ENCODE results near the gene RIN3.

Gene RIN3

DNA sequence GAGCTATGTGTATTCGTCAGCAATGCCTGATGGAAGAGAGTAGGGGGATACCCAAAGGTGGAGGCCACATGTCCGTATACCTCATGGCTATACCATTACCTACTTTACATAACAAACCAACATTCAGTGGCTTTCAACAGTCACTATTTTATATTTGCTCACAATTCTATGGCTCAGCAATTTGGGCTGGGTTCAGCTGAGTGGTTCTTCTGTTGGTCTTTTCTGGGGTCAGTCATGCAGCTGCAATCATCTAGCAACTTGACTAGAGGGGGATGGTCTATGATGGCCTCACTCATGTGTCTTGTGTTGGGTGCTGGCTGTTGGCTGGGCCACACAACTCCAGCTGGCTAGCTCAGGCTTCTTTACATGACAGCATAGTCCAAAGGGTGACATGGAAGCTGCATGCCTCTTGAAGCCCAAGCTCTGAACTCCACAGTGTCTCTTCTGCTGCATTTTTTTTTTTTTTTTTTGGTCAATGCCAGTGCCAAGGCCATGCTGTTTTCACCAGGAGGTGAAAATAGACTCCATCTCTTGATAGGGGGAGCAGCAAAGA is 53.7 kb downstream of the RIN3 start:
- Histone ChIP-seq H3K4me1 (ENCODE audit: control insufficient read depth, insufficient read depth, low read length) (no peaks in the 10 kb centered on the region), H3K4me3 (ENCODE audit: low read length) (no peak overlapping the region), H3K9me3 (ENCODE audit: control insufficient read depth, low read length) (no peaks in the 10 kb centered on the region), H3K36me3 (ENCODE audit: control insufficient read depth, insufficient read depth, low read length) (no peaks in the 10 kb centered on the region), H3K27me3 (ENCODE audit: control insufficient read depth, insufficient read depth, low read length) (no peaks in the 10 kb centered on the region), H3K9ac (ENCODE audit: low read length) (no peak overlapping the region)

DNA sequence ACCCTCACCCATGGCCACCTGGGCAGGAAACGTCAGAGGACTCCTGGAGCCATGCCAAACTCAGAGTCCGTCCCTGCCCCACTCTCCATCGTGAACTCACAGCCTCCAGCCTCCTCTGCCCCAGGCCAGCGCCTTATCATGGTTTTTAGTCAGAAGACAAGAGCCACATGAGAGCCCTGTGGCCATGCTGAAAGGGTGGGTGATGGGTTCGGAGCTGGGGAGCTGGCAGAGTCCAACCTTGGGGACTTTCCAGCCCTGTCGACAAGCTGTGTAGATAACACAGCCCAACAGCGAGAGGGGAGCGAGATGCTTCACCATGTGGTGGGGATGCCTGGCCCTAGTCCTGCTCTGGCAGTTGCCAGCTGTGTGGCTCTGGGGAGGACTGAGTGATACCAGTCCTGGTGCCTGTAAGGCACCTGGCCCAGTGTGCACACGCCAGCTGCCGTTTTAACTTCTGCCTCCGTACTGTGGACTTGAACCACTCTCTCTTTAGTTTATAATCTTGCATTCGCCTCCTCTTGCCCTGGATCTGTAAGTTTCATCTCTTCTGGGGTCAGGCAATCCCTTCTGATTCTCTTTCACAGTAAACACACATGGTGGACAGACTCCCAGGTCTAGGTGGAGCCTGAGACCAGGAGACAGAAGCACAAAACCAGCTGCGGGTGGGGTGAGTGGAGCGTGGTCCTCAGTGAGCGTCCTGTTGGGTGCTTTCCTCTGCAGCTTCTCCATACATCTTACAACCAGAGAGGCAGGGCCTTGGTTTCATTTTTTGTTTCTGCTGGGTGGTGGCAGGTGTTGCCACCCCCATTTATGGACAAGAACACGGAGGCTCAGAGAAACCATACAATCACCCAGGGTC is 55.3 kb downstream of the RIN3 start:
- Histone ChIP-seq H3K4me3 (ENCODE audit: low read length) (no peak overlapping the region), H3K4me1 (ENCODE audit: control insufficient read depth, insufficient read depth, low read length) (no peaks in the 10 kb centered on the region), H3K9me3 (ENCODE audit: control insufficient read depth, low read length) (no peaks in the 10 kb centered on the region), H3K36me3 (ENCODE audit: control insufficient read depth, insufficient read depth, low read length) (no peaks in the 10 kb centered on the region), H3K9ac (ENCODE audit: low read length) (no peak overlapping the region), H3K27me3 (ENCODE audit: control insufficient read depth, insufficient read depth, low read length) (no peaks in the 10 kb centered on the region)

DNA sequence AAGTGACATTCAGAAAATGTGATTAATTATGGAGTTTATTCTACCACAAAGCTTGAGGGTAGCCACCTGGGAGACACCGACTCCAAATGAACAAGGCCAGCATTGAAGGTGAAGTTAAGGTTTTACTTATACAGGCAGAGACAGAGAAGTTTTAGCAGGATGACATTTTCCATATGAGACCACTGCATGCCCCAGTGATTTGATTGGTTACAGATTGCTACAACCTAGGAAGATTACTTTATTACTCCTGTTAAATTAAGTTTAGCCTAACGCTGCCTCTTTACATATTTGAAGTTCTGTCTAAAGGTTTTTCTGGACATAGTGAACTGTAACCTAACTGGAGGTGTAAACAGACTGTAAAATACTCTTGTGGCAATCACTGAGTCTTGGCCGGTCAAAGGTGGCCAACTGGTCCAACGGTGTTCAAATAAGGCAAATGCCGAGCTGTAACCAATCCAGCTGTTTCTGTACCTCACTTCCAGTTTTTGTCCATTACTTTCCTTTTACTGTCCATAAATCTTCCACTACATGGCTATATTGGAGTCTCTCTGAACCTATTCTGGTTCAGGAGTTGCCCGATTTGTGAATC is 57.2 kb downstream of the RIN3 start:
- H3K9me3 ChIP-seq (ENCODE audit: control insufficient read depth, low read length), result no peaks in the 10 kb centered on the region
- H3K4me3 ChIP-seq (ENCODE audit: low read length), result no peak overlapping the region

DNA sequence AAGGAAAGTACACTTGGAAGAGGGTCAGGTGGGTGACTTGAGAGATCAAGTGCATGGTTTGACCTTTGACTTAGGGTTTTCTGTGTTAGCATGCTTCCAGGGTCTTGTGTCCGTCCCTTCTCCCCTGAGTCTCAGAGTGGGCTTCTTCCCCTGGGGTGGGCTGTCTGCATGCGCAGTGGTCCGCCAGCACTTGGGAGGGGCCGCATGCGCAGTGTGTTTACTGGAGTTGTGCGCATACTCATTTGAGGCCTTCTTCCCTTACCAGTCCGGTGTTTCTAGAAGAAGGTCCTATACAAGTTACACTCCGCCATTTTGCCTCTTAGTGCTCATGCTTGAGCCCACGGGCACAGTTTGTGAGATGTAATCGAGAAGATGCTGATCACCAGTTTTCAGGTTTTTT is 58.5 kb downstream of the RIN3 start:
- Histone ChIP-seq H3K4me3 (ENCODE audit: low read length) (no peak overlapping the region), H3K9me3 (ENCODE audit: control insufficient read depth, low read length) (no peaks in the 10 kb centered on the region), H3K4me1 (ENCODE audit: control insufficient read depth, insufficient read depth, low read length) (no peaks in the 10 kb centered on the region)

More for the DNA sequence above, 57.2 kb downstream of the RIN3 start:
- H3K4me1 ChIP-seq (ENCODE audit: control insufficient read depth, insufficient read depth, low read length), result no peaks in the 10 kb centered on the region
- no peak overlapping the region for H3K9ac ChIP-seq (ENCODE audit: low read length)
- no peaks in the 10 kb centered on the region for H3K36me3 ChIP-seq (ENCODE audit: control insufficient read depth, insufficient read depth, low read length)
- no peaks in the 10 kb centered on the region for H3K27me3 ChIP-seq (ENCODE audit: control insufficient read depth, insufficient read depth, low read length)

DNA sequence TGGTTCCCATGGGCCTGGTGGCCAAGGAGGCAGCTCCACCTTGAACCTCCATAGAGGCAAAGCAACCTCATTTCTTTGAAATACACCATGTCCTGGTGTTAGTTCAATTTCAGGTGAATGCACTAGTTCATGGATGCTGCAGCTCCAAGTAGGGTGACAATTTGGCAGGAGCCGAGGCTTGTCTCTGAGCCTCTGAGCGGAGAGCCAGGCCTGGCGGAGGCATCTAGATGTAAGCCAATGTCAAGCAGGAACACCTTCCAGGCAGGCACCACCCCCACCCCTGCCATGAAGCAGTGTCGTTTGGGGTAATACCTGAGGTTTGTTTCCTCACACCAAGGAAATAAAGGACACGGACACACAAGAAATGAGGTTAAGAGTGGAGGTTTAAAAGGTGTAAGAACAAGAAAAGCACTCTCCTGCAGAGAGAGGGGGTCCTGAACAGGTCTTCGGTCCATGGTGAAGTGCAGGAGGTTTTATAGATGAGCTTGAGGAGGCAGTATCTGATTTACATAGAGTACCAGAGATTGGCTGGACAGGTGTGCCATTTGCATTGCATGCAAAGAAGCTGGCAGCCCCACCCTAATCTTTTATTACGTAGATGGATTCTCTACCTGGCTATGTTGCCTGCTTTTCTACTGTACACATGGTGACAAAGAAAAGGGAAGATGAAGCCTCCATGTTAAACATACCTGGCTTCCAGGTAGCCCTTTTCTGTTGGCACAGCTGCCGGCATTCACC is 60.3 kb downstream of the RIN3 start:
- no peaks in the 10 kb centered on the region for H3K36me3 ChIP-seq (ENCODE audit: control insufficient read depth, insufficient read depth, low read length)
- no peak overlapping the region for H3K4me3 ChIP-seq (ENCODE audit: low read length)
- no peaks in the 10 kb centered on the region for H3K9me3 ChIP-seq (ENCODE audit: control insufficient read depth, low read length)
- H3K9ac ChIP-seq (ENCODE audit: low read length), result no peak overlapping the region
- no peaks in the 10 kb centered on the region for H3K4me1 ChIP-seq (ENCODE audit: control insufficient read depth, insufficient read depth, low read length)
- no peaks in the 10 kb centered on the region for H3K27me3 ChIP-seq (ENCODE audit: control insufficient read depth, insufficient read depth, low read length)

More for the DNA sequence above, 58.5 kb downstream of the RIN3 start:
- Histone ChIP-seq H3K9ac (ENCODE audit: low read length) (no peak overlapping the region), H3K36me3 (ENCODE audit: control insufficient read depth, insufficient read depth, low read length) (no peaks in the 10 kb centered on the region), H3K27me3 (ENCODE audit: control insufficient read depth, insufficient read depth, low read length) (no peaks in the 10 kb centered on the region)

DNA sequence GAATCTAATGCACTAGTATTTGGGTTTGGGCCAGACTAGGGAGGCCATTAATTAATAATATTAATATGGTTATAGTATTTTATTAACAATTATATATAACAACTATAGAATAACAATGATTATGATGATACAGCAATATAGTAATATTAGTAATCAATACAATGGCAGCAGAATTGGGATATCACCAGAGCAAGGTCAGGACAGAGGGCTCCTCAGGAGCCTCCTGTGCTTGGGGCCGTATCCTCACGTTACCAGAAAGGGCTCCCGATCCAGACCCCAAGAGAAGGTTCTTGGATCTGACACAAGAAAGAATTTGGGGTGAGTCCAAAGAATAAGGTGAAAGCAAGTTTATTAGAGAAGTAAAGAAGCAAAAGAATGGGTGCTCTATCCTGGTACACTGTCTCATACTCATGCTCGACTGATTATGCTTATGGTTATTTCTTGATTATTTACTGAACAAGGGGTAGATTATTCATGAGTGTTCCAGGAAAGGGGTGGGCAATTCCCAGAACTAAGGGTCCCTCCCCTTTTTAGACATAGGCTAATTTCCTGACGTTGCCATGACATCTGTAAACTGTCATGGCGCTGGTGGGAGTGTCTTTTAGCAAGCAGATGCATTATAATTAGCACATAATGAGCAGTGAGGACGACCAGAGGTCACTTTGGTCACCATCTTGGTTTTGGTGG is 61.6 kb downstream of the RIN3 start:
- H3K4me3 ChIP-seq (ENCODE audit: low read length), result no peak overlapping the region
- H3K36me3 ChIP-seq (ENCODE audit: control insufficient read depth, insufficient read depth, low read length), result no peaks in the 10 kb centered on the region
- no peaks in the 10 kb centered on the region for H3K4me1 ChIP-seq (ENCODE audit: control insufficient read depth, insufficient read depth, low read length)
- H3K27me3 ChIP-seq (ENCODE audit: control insufficient read depth, insufficient read depth, low read length), result no peaks in the 10 kb centered on the region
- no peaks in the 10 kb centered on the region for H3K9me3 ChIP-seq (ENCODE audit: control insufficient read depth, low read length)
- H3K9ac ChIP-seq (ENCODE audit: low read length), result no peak overlapping the region

DNA sequence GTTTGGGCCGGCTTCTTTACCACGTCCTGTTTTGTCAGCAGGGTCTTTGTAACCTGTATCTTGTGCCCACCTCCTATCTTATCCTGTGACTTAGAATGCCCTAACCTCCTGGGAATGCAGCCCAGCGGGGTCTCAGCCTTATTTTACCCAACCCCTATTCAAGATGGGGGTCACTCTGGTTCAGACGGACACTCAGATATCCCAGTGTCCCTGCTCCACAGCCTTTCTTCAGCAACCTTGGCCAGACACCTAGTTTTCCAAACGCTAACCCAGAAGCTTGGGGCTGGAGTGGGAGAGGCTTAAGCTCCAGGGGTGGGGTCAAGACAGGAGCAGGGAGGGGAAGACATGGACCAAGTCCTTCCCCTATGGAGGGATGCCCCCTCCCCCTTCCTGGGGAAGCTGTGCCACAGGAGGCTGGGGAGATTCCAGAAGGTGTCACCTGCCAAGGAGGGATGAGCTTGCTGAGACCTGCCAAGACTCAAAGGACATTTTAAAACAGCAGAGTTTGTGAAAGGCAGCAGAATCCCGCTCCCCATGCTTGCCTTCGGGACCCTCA is 62.2 kb downstream of the RIN3 start:
- Histone ChIP-seq H3K9ac (ENCODE audit: low read length) (no peak overlapping the region), H3K36me3 (ENCODE audit: control insufficient read depth, insufficient read depth, low read length) (no peaks in the 10 kb centered on the region), H3K9me3 (ENCODE audit: control insufficient read depth, low read length) (no peaks in the 10 kb centered on the region)

DNA sequence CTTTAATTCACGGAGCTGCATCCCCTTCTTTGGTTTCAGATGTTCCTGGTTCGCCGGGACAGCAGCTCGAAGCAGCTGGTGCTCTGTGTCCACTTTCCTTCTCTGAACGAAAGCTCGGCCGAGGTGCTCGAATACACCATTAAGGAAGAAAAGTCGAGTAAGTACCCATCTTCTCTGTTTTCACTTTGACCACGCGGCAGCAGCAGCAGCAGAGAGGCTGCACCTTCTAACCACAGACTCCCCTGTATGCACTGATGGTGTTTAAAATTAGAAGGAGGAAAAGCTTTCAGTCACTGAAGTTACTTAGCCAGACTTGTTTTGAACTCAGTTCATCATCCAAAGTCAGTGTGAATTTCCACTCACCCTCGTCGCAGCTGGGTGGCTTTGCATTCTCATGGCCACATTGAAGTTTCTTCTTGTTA is 63.8 kb downstream of the RIN3 start:
- H3K9ac ChIP-seq (ENCODE audit: low read length), result no peak overlapping the region
- H3K27me3 ChIP-seq (ENCODE audit: control insufficient read depth, insufficient read depth, low read length), result no peaks in the 10 kb centered on the region
- H3K36me3 ChIP-seq (ENCODE audit: control insufficient read depth, insufficient read depth, low read length), result no peaks in the 10 kb centered on the region
- no peak overlapping the region for H3K4me3 ChIP-seq (ENCODE audit: low read length)
- H3K9me3 ChIP-seq (ENCODE audit: control insufficient read depth, low read length), result no peaks in the 10 kb centered on the region
- H3K4me1 ChIP-seq (ENCODE audit: control insufficient read depth, insufficient read depth, low read length), result no peaks in the 10 kb centered on the region

More for the DNA sequence above, 62.2 kb downstream of the RIN3 start:
- Histone ChIP-seq H3K4me1 (ENCODE audit: control insufficient read depth, insufficient read depth, low read length) (no peaks in the 10 kb centered on the region), H3K27me3 (ENCODE audit: control insufficient read depth, insufficient read depth, low read length) (no peaks in the 10 kb centered on the region), H3K4me3 (ENCODE audit: low read length) (no peak overlapping the region)

DNA sequence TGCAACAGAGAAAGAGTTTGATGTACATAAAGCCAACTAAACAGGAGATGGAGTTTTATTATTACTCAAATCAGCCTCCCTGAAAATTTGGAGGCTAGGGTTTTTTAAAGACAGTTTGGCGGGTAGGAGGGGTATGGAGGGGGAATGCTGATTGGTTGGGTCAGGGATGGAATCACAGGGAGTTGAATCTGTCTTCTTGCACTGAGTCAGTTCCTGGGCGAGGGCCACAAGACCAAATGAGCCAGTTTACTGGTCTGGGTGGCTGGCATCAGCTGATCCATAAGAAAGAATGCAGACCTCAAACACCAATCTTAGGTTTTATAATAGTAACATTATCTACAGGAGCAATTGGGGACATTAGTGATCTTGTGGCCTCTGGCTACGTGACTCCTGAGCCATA is 64.9 kb downstream of the RIN3 start:
- Histone ChIP-seq H3K27me3 (ENCODE audit: control insufficient read depth, insufficient read depth, low read length) (no peaks in the 10 kb centered on the region), H3K36me3 (ENCODE audit: control insufficient read depth, insufficient read depth, low read length) (no peaks in the 10 kb centered on the region)

DNA sequence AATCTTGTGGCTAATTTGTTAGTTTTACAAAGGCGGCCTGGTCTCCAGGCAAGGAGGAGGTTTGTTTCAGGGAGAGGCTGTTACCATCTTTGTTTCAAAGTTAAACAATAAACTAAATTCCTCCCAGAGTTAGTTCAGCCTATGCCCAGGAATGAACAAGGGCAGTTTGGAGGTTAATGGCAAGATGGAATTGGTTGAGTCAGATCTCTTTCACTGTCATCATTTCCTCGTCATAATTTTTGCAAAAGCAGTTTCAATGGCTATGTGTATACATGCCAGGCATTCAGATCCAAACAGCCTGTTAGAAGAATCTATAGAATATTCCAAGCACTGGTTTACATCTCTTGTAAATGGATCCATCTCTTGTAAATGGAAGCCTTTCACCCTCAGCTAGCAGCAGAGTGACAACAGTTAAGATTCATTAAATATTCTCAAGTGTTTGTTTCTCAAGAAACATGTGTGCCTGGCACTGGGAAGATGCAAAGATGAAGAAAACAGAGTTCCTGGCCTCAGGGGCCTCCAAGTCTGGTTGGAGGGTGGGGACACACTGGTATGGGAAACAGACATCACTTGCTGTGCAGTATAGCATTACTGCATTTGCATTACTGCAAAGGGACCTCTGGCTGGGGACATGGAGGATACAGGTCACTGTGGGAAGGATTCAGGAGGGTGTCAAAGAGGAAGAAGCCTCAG is 65.8 kb downstream of the RIN3 start:
- Histone ChIP-seq H3K36me3 (ENCODE audit: control insufficient read depth, insufficient read depth, low read length) (no peaks in the 10 kb centered on the region), H3K9ac (ENCODE audit: low read length) (no peak overlapping the region), H3K9me3 (ENCODE audit: control insufficient read depth, low read length) (no peaks in the 10 kb centered on the region)

More for the DNA sequence above, 64.9 kb downstream of the RIN3 start:
- Histone ChIP-seq H3K9ac (ENCODE audit: low read length) (no peak overlapping the region), H3K4me1 (ENCODE audit: control insufficient read depth, insufficient read depth, low read length) (no peaks in the 10 kb centered on the region), H3K9me3 (ENCODE audit: control insufficient read depth, low read length) (no peaks in the 10 kb centered on the region), H3K4me3 (ENCODE audit: low read length) (no peak overlapping the region)

DNA sequence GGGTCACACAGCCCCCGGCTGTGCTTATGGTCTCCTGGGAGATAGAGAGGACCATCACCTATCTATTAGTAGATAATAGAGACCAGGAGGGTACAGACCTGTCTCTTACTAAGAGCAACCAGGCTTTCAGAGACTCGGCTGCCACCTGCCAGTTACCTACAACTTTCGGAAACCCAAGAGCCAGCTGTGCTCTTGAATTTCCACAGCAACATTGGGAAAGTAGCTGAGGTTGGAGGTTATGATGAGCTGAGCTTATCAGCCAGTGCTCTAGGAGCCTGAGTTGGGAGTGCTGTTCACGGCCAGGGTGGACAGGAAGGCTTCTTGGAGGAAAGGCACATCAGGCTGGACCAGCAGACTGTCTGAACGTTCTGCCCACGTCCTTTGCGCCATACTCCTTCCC is 67.6 kb downstream of the RIN3 start:
- Histone ChIP-seq H3K9ac (ENCODE audit: low read length) (no peak overlapping the region), H3K27me3 (ENCODE audit: control insufficient read depth, insufficient read depth, low read length) (no peaks in the 10 kb centered on the region), H3K9me3 (ENCODE audit: control insufficient read depth, low read length) (no peaks in the 10 kb centered on the region), H3K36me3 (ENCODE audit: control insufficient read depth, insufficient read depth, low read length) (no peaks in the 10 kb centered on the region), H3K4me1 (ENCODE audit: control insufficient read depth, insufficient read depth, low read length) (no peaks in the 10 kb centered on the region), H3K4me3 (ENCODE audit: low read length) (no peak overlapping the region)

More for the DNA sequence above, 65.8 kb downstream of the RIN3 start:
- Histone ChIP-seq H3K27me3 (ENCODE audit: control insufficient read depth, insufficient read depth, low read length) (no peaks in the 10 kb centered on the region), H3K4me1 (ENCODE audit: control insufficient read depth, insufficient read depth, low read length) (no peaks in the 10 kb centered on the region), H3K4me3 (ENCODE audit: low read length) (no peak overlapping the region)

Measured in mucosa of stomach (tissue), 1 donor.